DMS153 (cell line): ENCODE measurements around the gene AK8.
A peak's percentile ranks its signal among the peaks of the same experiment; 100 is the strongest.
"Not testable (repeated sequence)": the region's sequence is repeated elsewhere in the genome, so short reads cannot be mapped to it uniquely, and the experiment has no call there.

ENCODE experiments used
- DNase-seq: peaks from one replicate; lab custom pipeline; 2025; lab: John Stamatoyannopoulos, UW

AK8 gene

DNA sequence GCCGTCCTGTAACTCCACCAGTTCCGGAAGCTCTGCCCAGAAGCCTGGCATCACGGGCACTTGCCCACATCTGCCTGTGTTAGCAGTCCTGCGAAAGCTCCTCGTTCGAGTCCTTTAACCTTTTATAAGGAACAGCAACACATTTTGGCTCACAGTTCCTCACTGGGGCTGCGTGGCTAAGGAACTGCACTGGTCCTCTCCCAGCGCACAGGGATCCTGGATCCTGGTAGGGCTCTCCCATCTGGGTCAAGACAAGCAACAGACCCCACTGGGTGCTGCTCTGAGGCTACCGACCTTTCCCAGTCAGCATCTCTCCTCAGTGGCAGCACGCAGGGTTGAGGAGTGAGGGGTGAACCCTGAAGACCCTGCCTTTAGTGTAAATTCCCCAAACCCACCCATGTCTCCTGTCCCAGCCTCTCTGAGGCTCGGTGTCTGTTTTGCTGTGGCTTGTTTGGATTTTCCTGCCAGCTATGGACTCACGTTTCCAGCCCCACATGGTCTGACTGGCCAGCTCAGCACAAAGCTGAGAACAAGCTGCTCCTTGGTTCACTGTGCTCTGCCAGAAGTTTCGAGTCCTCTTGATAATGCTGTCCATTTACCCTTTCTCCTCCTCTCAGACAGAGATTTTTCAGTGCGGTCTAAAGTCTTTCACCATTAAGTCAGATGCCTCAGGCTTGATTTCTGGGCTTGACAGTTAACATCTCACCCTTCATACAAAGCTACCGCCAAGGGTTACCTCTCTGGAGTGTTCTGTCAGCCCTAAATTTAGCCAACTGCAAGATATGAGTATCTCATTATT lies 80.0 kb downstream of the AK8 start:
- DNase-seq = no peak

DNA sequence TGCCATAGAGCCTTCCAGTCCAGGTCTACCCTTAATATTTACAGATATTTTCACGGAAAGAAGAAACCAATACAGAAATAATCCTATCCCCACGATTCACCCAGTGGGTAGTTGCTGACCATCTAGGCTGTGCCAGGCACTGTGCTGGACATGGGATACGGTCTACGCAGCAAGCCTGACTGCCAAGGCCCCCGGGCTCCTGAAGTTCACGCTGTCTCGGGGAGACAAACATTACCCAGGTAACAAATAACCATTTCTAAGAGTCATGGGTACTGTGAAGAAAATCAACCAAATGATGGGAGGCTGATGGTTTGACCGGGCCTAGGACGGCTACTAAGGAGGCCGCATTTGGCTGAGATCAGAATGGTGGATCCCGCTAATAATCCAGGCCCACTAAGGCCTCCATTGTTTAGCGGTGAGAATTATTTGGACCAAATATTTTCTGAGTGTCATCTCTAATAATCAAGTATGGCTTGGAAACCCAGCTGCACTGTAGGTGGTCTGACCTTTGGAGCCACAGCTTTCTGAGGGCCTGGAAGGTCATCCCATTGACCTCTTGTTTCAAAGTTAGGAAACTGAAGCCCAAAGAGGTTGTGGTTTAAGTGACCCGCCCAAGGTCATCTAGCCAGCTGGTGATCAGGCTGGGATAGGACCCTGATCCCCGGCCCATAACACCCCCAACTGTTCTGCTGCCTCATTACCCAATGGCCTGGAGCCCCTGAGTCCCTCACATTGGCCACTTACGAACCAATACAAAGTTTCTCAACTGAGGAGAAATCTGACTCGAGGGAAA lies 82.4 kb downstream of the AK8 start:
- no peak for DNase-seq

DNA sequence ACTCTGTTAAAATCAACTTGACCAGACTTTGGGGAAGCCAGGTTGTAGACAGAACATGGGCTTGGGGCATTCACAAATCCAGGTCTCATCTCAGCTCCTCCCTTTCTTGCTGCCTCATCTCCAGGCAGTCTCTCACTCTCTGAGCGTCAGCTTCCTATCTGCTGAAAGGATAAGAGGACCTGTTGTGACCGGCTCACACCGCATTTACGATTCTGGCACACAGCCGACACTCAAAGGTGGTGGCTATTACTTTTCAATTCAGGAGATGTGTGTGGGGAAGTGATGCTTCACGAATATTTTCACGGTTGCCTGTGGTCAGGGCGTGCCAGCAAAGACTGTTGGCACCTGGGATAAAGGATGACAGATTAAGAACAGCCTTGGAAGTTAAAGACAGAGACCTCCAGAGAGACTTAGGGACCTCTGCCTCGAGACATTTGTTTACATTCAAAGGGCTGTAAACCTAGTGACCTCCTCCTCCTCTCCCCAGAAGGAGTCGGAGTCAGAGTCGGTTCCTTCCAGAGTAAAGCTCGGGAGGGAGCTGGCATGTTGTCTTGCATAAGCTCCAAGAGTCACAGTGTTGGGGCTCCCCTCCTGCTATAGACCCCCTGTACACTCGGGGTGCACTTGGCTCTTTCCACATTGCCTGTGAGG lies 83.2 kb downstream of the AK8 start:
- peak; percentile 38 for DNase-seq

DNA sequence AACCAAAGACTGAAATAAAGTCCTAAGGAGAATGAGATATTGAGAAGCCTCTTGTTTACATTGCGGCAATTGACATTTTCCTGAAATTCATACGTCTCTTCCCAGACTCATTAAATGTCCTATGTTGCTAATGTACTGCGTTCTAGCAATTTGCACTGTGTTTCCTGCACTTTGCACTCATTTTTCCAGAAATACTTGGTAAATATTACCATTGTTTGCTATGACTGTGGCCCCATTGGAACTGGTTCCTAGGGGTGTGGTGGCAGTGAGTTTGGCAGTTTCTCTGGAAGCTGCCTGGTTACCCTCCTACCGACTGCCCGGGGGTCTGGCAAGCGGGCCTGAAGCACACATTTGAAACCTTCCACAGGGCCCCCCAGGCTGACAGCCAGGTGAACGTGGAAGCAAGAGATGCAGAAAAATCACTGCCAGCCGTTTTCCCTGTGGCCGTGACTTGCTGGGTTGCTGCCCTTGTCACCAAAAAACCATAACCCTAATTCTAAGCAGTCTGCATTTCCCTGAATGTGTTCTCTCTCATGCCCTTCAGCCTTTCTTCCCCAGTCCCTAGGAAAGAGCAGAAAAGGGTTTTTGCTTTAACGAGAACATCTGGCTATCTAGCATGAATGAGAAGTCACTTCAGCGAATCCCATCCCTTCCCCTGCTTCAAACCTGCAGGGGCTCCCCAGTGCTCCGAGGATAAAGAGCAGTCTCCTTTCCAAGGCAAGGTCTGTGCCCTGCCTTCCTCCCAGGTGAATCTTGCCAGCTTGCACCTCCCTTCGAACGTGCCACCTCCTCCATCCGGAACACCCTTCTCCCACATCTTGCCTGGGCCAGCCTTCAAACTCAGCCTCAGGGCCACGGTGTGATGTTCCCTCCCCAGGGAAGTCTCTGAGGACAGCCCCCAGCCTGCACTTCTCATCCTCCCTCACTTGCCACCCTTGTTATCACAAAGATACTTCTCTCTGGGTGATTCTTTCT lies 84.2 kb downstream of the AK8 start:
- DNase-seq = no peak

DNA sequence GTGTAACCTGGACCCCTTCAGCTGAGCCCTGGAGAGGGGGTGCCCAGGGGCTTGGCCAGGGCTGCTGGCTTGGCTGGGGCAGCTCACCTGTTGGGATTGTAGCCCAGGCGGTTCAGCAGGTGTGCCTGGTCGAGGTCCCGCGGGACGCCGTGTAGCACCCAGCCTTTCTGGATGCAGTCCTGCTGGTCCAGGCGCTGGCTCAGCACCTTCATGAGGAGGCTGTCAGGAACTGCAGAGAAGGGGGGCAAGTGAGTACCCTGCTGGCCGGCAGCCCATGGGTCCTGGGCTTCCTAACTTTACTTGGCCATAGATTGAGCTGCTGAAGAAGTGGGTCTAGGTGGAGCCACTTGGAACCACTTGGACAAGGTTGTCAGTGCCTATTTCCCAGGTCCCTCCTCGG lies 85.5 kb downstream of the AK8 start:
- no peak for DNase-seq

DNA sequence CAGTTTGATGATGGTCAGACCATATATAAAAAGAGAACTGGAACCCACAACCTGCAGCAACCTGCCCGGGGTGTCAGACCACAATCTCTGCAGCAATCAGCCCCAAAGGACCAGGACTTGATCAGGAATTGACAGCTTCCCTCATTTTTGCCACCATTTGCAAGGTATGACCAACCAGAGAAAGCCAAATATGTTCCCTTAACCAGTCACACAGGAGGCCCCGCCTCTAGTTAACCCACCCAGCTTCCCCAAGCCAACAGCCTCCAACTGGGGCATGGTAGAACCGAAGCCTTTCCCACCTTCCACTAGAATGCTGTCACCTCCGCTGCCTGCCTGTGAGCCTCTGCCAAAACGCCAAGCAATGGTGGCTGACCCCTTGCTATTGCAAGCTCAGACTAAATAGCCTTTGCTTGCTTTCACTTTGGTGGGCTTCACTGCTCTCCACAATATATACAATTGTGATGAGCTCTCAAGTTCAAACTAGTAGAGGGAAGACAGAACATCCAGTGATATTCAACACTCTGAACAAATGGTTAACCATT lies 86.3 kb downstream of the AK8 start:
- no peak for DNase-seq

DNA sequence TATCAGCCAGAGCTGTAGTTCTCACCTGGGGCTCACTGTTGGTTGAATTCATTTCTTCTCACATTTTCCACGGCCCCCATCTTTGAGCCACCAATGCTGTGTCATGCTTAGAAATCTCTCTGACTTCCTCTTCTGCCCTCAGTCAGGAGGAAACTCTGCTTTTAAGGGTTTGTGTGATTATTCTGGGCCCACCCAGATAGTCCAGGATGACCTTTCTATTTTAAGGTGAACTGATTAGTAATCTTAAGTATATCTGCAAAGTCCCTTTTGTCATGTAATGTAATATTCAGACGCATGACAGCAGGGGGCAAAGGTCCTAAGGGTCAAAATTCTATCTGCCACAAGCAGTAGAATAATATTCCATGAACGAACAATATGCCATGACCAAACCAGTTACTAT lies 88.4 kb downstream of the AK8 start:
- DNase-seq = no peak

DNA sequence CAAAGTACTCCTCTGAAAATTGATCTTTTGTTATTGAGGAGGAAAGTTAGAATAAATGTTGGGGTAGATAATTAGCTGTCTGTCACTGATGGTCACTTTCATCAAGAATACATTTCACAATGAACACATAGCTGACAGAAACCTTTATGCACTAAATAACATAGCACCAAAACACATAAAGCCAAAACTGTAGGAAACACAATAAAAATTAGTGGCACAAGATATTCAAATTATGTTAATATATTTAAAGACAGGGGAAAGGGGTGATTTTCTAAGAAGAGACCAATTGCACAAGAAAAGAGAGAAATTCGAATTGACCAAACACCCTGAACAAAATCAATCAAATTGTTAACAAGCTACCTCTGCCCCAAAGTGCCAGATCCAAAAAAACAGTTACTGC lies 89.7 kb downstream of the AK8 start:
- DNase-seq = no peak

DNA sequence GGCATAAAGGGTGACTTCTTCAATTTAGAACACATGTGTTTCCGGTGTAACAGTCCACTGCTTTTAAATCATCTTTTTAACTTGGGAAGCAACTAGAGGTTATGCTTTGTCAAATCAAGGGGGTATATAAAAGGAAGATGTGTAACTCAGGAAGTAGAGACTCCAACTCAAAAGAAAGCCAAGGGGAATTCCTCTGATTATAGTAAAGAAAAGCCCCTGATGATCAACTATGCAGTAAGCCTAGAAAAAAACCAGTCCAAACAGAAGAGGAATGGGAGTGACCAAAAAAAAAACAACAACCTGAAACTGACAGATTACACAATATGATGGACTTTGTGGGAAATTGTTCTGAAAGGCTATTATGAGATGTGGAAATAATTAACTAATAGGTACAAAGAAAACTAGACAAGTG lies 90.3 kb downstream of the AK8 start:
- no peak for DNase-seq

DNA sequence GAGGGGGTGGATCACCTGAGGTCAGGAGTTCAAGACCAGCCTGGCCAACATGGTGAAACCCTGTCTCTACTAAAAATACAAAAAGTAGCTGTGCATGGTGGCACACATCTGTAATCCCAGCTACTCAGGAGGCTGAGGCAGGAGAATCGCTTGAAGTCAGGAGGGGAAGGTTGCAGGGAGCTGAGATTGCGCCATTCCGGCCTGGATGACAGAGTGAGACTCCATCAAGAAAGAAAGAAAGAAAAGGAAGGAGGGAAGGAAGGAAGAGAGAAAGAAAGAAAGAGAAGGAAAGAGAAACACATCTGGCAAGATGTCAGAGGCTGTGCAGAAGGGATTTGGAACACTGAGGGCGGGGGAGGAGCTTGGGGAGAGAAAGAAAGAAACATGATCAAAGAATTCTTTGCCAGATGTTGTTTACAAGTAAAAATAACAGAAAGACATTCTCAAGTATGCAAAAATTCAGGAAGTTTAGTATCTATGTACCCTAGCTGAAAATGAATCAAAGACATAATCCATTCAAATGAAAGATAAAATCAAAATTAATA lies 93.7 kb downstream of the AK8 start:
- DNase-seq = no peak

DNA sequence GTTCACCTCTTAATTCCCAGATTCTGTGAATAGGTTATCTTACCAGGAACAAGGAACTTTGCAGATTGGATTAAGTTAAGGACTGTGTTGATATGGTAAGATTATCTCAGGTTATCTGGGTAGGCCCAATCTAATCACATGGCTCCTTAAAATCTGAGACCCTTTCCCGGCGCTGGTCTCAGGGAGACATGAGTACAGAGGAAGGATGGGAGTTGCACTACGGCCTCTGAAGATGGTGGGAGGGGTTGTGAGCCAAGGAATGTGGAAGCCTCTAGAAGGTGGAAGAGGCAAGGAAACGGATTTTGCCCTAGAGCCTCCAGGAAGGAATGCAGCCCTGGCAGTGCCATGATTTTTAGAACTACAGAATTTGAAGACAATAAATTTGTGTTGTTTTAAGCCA lies 95.1 kb downstream of the AK8 start:
- no peak for DNase-seq

DNA sequence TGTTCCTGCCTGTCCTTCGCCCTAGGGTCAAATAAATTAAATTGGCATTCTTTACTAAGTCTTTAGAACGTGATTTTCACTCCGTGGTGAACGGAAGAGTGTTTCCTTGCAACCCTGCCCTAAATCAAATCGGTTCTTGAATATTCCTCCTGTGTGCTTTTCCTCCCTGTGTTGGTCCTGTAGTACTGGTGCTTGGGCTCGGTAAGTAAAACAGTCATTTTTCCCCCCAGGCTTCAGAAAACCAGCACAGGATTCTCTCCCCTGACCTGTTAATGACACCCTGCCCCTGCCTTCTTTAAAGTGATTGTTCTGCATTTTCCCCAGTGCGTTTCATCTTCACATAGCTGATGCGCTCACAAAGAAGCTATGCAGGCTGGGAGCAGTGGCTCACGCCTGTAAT lies 96.0 kb downstream of the AK8 start:
- DNase-seq = no peak

DNA sequence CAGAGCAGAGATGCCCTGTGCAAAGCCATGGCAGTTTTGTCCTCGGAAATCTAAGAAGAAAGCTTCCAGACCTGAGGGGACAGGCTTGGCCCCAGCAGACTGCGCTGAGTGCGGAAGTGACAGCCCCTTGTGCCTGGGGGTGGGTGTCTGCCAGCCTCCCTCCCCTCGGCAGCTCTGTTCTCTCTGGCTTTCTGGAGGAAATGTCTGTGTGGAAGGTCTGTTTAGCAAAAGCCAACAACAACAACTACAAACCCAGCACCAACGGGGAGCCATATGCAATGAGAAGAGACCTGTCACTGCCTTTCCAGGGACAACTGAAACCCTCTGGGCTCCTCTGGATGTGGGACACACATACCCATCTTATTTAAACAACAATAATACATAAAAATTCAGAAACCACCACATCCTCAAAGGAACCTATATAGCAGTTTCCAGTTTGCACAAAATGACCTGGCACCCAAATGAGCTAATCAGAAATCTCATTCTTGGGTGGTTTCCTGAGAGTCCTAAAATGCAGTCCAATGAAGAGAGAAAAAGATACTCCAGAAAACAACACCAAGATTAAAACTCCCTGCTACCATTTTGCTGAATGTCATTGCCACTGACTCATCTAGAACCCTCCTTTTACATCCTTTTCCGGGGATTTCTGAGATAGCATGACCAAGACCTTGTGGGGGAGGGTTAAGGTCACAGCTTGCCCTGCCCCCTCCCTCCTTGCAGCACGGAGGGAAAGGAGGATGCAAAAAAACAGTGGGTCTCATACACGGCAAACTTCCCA lies 97.7 kb downstream of the AK8 start:
- DNase-seq = no peak

DNA sequence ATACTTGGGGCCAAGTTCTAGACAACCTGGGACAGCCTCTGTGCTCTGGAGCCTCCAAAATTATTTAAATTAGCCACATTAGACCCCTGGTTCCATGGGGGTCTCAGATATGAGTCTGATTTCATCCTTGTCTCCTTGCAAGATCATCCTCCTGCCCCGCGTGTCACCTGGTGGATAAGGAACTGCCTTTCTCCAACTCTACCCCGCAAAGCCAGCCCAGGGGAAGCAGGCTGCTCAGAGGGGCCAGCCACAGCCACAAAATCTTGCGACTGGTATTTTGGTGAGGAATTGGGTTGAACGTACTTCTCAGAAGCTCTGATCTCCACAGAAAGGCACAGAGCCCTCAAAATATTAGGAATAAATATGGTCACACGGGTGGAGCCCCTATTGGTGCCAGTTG lies 101.2 kb downstream of the AK8 start:
- no peak for DNase-seq

DNA sequence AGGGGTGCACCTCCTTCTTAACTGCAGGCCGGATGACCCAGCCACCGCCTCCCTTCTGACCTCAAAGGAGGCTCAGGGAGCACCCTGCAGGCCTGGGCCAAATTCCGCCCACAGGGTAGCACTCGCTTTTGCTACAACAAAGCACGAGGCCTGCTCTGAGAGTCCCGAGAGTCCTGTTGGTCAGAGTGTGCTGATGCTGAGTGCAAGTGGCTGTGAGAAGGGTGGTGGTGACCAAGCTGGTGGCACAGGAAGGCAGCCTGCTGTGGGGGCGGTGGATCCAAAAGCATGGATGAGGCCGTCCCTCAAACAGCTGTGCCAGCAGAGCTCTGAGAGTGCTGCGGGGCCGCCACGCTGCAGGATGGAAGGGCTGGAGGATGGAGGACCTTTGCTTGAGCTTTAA lies 101.8 kb downstream of the AK8 start:
- DNase-seq = no peak

DNA sequence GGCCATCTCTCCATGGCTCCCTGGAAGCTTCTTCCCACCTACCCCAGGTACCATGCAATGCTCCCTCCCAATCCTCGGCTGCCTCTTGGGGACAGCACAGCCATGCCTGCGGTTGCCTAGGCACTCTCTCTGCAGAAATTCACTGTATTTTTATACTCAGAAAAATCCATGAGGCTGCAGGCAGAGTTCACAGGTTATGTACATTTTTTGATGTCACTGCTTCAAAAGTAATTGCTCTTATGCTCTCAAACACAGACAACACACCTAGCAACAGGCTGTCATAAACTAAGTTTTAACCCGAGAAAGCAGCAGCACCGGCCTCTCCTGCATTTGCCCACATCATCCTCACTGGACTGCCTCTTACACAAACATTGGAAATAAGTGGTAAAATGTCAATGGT lies 102.4 kb downstream of the AK8 start:
- DNase-seq = no peak

DNA sequence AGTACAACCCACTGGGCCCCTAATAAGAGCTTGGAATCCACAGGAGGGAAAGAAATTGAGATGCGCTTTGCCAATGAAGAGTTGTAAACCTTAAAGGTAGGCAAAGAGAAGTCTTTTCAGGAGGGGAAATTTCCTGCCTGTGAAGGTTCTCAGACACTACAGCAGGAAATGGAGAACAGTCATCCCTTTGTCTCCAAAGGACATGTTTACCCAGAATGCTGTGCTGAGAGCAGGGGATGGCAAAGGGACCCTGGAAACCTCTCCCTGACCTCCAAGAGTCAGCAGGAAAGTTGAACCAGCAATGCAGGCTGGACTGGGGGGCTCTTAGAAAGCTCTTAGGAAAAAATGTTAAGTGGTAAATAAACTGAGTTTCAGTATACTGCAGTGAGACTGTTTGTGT lies 103.2 kb downstream of the AK8 start:
- DNase-seq = no peak

DNA sequence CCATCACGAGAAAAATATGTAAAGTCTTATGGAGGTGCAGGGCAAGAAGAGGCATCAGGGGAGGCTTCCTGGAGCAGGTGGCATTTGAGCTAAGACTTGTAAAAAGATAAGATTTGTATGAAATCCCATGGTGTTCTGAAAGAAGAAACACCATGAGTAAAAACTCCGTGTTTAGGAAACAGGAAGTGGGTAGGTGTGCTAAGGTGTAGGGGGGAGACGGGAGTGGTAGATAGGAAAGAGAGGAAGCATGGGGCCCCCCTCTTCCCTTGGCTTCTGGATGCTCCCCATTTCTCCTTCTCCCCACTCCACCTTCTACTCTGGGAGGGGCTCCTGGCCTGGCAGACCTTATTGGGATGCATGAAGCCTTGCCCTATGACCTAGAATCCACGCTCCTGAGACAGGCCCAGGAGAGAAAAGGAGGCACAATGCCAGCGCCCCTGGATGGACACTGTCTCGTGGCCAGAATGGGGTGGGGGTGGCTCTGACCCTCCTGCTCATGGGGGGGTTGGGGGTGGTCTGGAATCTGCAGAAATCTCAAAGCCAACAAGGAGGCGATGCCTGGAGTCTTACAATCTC lies 104.2 kb downstream of the AK8 start:
- DNase-seq = no peak

DNA sequence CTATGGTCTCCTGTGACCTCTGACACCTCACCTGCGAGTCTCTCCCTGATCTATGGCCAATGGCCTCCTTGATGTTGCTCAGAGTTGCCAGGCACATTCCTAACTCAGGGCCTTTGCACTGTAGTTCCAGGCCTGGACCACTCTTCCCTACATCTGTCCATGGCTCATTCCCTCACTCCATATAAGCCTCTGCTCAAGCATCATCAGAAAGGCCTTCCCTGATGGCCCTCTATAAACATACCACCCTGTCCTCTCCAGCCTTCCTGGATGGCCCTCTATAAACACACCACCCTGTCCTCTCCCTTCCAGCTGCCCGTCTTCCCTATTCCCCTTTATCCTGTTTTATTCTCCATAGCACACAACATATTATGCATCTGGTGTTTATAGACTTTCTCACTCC lies 105.0 kb downstream of the AK8 start:
- no peak for DNase-seq

DNA sequence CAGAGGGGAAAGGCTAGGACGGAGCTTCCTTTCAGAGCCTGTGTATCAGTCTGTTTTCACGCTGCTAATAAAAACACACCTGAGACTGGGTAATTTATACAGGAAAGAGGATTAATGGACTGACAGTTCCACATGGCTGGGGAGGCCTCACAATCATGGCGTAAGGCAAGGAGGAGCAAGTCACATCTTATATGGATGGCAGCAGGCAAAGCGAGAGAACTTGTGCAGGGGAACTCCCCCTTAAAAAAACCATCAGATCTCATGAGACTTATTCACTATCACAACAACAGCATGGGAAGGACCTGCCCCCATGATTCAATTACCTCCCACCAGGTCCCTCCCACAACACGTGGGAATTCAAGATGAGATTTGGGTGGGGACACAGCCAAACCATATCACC lies 106.3 kb downstream of the AK8 start:
- not testable (repeated sequence) for DNase-seq
